Lower leg skin (tissue), 3 donors: ENCODE results near the gene ST6GALNAC3.

Experiments
- POLR2A ChIP-seq, 2 donors: fragments of 450-650 bp; IDR thresholded peaks; one replicate each; pipeline ENCODE4 v1.6.1; 2016 to 2017; ENCODE audit warnings: antibody characterized with exemption in 2 of 2, mild to moderate bottlenecking in 1 of 2, moderate library complexity in 1 of 2
- TF ChIP-seq, protein P1 (sequence below), 3 donors: fragments of 450-650 bp; IDR thresholded peaks; one replicate each; pipeline ENCODE4 v1.5.1; 2016; ENCODE audit warnings: antibody characterized with exemption in 3 of 3, mild to moderate bottlenecking in 3 of 3, moderate library complexity in 2 of 3

DNA sequence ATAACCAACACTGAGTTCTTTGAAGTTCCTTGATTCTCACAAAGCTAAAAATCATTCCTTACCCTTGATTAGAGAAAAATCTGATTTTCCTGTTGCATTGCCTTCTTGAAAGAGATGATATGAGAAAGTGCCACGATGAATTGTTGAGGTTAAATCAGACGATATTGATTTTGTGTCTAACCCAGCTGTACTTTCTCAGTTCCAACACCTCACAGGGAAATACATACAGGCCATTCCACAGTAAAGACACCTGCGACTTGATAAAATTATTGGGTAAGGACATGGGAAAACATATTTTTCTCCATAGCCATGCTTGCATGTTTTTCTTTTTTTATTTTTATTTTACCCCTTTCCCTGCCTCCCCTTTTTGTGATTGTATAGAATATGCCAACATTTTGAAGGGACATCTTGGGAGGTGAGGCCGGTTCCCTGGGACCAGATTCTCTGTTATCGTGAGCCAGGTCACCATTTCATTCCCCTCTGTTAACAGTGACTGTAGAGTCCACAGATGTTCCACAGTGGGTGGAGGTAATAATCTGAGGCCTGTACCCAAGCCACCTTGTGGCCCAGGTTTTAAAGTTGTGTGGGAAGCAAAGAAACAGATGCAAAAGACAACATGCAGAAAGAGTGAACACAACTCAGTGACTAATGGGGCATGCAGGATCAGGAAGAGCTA is 537.4 kb downstream of the ST6GALNAC3 start:
- TF ChIP-seq, protein P1, sequence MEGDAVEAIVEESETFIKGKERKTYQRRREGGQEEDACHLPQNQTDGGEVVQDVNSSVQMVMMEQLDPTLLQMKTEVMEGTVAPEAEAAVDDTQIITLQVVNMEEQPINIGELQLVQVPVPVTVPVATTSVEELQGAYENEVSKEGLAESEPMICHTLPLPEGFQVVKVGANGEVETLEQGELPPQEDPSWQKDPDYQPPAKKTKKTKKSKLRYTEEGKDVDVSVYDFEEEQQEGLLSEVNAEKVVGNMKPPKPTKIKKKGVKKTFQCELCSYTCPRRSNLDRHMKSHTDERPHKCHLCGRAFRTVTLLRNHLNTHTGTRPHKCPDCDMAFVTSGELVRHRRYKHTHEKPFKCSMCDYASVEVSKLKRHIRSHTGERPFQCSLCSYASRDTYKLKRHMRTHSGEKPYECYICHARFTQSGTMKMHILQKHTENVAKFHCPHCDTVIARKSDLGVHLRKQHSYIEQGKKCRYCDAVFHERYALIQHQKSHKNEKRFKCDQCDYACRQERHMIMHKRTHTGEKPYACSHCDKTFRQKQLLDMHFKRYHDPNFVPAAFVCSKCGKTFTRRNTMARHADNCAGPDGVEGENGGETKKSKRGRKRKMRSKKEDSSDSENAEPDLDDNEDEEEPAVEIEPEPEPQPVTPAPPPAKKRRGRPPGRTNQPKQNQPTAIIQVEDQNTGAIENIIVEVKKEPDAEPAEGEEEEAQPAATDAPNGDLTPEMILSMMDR (IDR thresholded peaks at IDR 0.05), result no peak
- TF ChIP-seq POLR2A (IDR thresholded peaks at IDR 0.05), result no peak
